Fibroblast of lung (primary cell): ENCODE measurements around the gene SIGMAR1. TPM values are rescaled to one million over a fixed set of nuclear protein-coding genes. Genes with fewer than 3 reads are reported as not detected.

ENCODE experiments used
- DNase-seq, 2 donors: peaks; one replicate each; pipeline versions ENCODE4 v3.0.0 to v3.0.0-alpha.2; 2010; ENCODE audit warnings: low read depth in 2 of 2
- H2AFZ ChIP-seq: 2 replicates; pipeline ENCODE4 v1.5.1; 2012; ENCODE audit warnings: low read length, control low read depth, inconsistent platforms
- H3K27ac ChIP-seq: 2 replicates; pipeline ENCODE4 v1.5.1; 2011; ENCODE audit warnings: low read length, control low read depth; ENCODE audit not compliant: insufficient read depth
- H3K27me3 ChIP-seq: 2 replicates; pipeline ENCODE4 v1.5.1; 2011; ENCODE audit warnings: mild to moderate bottlenecking, low read length; ENCODE audit not compliant: control insufficient read depth, insufficient read depth
- H3K36me3 ChIP-seq: 2 replicates; pipeline ENCODE4 v1.5.1; 2011; ENCODE audit warnings: low read length; ENCODE audit not compliant: control insufficient read depth, insufficient read depth
- H3K4me1 ChIP-seq: 2 replicates; pipeline ENCODE4 v1.5.1; 2011; ENCODE audit warnings: low read length; ENCODE audit not compliant: control insufficient read depth, insufficient read depth; ENCODE audit errors: extremely low read depth
- H3K4me2 ChIP-seq: 2 replicates; pipeline ENCODE4 v1.5.1; 2011; ENCODE audit warnings: low read length, control low read depth; ENCODE audit not compliant: insufficient read depth; ENCODE audit errors: extremely low read depth
- H3K4me3 ChIP-seq, 4 experiments: fragments of 200-600 bp in 1 of 4; sonication (generic) in 1 of 4; replicated peaks in 1 of 4; 2 replicates each; pipeline ENCODE4 v1.5.1; 2011 to 2016; ENCODE audit warnings: low read length in 4 of 4, low read depth in 3 of 4, mild to moderate bottlenecking in 3 of 4, control low read depth in 2 of 4, inconsistent platforms in 1 of 4, mixed read lengths in 1 of 4; ENCODE audit not compliant: insufficient read depth in 1 of 4; ENCODE audit errors: control extremely low read depth in 1 of 4
- H3K79me2 ChIP-seq: 2 replicates; pipeline ENCODE4 v1.5.1; 2012; ENCODE audit warnings: mild to moderate bottlenecking, low read length, inconsistent platforms; ENCODE audit not compliant: control insufficient read depth, insufficient read depth
- H3K9ac ChIP-seq: 2 replicates; pipeline ENCODE4 v1.5.1; 2011; ENCODE audit warnings: mild to moderate bottlenecking, low read length, control low read depth; ENCODE audit not compliant: insufficient read depth
- H3K9me3 ChIP-seq: 2 replicates; pipeline ENCODE4 v1.5.1; 2012; ENCODE audit warnings: low read depth, low read length; ENCODE audit not compliant: control insufficient read depth, insufficient read depth
- H4K20me1 ChIP-seq: 2 replicates; pipeline ENCODE4 v1.5.1; 2011; ENCODE audit warnings: low read length; ENCODE audit not compliant: control insufficient read depth, insufficient read depth; ENCODE audit errors: extremely low read depth
- EZH2 ChIP-seq: IDR thresholded peaks from 2 replicates; pipeline ENCODE4 v1.5.1; 2012; ENCODE audit warnings: low read length, control low read depth, mild to moderate bottlenecking; ENCODE audit errors: missing control alignments
- polyA plus RNA-seq, 2 donors: library from polyadenylated mRNA; depleted of rRNA in 1 of 2; stranded (reverse) in 1 of 2; unstranded in 1 of 2; fragments of >200 nt; gene quantifications; 2 replicates each; pipeline ENCODE4 v1.2.1, GENCODE V29; 2011 to 2012; ENCODE audit warnings: missing spikeins in 1 of 2
- total RNA-seq: library from RNA; depleted of rRNA; stranded (reverse); fragments of >200 nt; gene quantifications from 2 replicates; pipeline ENCODE4 v1.2.1, GENCODE V29; 2014
- TF ChIP-seq, protein P1 (sequence below), 2 donors: IDR thresholded peaks in 1 of 2; conservative IDR thresholded peaks in 1 of 2; 1 replicate in 1 of 2; 2 replicates in 1 of 2; pipeline ENCODE4 v1.5.1; 2011 to 2012; ENCODE audit warnings: low read length in 2 of 2, control low read depth in 1 of 2, inconsistent platforms in 1 of 2, low read depth in 1 of 2, mild to moderate bottlenecking in 1 of 2

The SIGMAR1 gene
- total and polyA plus RNA-seq, 2 donors (not counting 1 experiment from before 2014, with no cell fraction given), result 52.5 to 61.2 TPM

DNA sequence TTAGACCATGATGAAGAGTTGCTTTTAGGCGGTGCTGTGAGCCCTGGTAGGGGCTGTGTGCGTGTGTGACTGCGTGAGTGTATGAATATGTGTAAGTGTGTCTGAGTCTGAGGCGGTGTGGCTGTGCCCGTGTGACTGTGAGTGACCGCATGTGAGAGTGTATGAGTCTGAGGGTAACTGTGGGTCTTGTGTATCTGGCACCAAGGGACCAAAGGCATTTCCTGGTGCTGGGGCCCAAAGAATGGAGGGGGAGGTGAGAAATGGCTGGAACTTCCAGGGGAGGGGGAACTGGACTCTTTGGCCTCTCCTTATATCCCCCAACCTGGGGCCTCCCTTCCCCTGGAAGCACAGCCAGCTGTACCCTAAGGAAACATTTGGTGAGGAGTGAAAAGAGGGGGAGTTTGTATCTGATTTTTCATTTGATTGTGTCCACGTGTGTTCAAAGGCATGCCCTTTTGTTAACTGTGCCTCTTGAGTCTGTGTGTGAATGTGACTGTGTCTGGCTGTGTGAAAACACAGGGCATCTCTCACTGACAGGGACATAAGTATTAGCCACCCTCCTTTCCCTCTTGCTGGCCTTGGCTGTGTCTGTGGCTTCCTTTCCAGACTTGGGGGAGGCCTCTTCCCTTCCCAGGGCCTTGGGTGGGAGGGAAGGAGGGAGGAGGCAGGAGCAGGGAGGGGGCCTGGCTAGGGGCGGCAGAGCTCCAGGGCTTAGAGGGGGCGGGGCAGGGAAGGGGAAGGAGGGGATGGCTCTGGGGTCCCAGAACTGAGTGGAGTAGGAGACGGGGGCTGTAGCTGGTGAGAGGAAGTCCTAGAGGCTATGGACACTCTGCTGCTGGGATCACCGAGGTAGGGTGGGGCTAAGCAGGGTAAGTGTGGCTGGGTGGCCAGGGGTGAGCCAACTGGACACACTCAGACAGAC is 15.8 kb upstream of the SIGMAR1 start:
- no peak overlapping the region for H3K9ac ChIP-seq
- no peak overlapping the region for H3K4me3 ChIP-seq
- TF ChIP-seq, protein P1, sequence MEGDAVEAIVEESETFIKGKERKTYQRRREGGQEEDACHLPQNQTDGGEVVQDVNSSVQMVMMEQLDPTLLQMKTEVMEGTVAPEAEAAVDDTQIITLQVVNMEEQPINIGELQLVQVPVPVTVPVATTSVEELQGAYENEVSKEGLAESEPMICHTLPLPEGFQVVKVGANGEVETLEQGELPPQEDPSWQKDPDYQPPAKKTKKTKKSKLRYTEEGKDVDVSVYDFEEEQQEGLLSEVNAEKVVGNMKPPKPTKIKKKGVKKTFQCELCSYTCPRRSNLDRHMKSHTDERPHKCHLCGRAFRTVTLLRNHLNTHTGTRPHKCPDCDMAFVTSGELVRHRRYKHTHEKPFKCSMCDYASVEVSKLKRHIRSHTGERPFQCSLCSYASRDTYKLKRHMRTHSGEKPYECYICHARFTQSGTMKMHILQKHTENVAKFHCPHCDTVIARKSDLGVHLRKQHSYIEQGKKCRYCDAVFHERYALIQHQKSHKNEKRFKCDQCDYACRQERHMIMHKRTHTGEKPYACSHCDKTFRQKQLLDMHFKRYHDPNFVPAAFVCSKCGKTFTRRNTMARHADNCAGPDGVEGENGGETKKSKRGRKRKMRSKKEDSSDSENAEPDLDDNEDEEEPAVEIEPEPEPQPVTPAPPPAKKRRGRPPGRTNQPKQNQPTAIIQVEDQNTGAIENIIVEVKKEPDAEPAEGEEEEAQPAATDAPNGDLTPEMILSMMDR (conservative IDR thresholded peaks at IDR 0.05 in 1 of 2, IDR thresholded peaks at IDR 0.05 in 1 of 2; ENCODE audit: low read depth in 1 of 2, low read length in 2 of 2), result no peak
- no peak for TF ChIP-seq EZH2
- no peaks in the 10 kb centered on the region for H4K20me1 ChIP-seq
- H3K79me2 ChIP-seq, result no peaks in the 10 kb centered on the region
- no peak overlapping the region for H2AFZ ChIP-seq
- H3K36me3 ChIP-seq, result peaks cover 5% of the 10 kb centered on the region
- H3K4me2 ChIP-seq, result no peak overlapping the region
- peak; percentile 22 to 49 for DNase-seq
- H3K27ac ChIP-seq, result peak overlapping the region; percentile 18
- H3K4me1 ChIP-seq, result peaks cover 29% of the 10 kb centered on the region
- H3K27me3 ChIP-seq, result no peaks in the 10 kb centered on the region
- H3K9me3 ChIP-seq, result no peaks in the 10 kb centered on the region

GRCh38 chr9:34652602-34653000 is 15.0 kb upstream of the SIGMAR1 start:
- H2AFZ ChIP-seq, result no peak overlapping the region
- H3K9me3 ChIP-seq, result no peaks in the 10 kb centered on the region
- peak overlapping the region; percentile 92 for H3K4me2 ChIP-seq
- DNase-seq, result no peak
- no peaks in the 10 kb centered on the region for H4K20me1 ChIP-seq
- peak overlapping the region; percentile 18 for H3K27ac ChIP-seq
- H3K79me2 ChIP-seq, result peaks cover 5% of the 10 kb centered on the region
- H3K9ac ChIP-seq, result no peak overlapping the region
- peaks cover 32% of the 10 kb centered on the region for H3K4me1 ChIP-seq
- TF ChIP-seq, protein P1 (conservative IDR thresholded peaks at IDR 0.05 in 1 of 2, IDR thresholded peaks at IDR 0.05 in 1 of 2; ENCODE audit: low read depth in 1 of 2, low read length in 2 of 2), result no peak
- TF ChIP-seq EZH2, result no peak
- H3K27me3 ChIP-seq, result no peaks in the 10 kb centered on the region
- H3K36me3 ChIP-seq, result peaks cover 6% of the 10 kb centered on the region
- peak overlapping the region in 3 of 4 experiments; percentile 33 to 55 (median 45) for H3K4me3 ChIP-seq

- no peaks in the 10 kb centered on the region for H3K9me3 ChIP-seq
Observed at GRCh38 chr9:34651876-34652601, 14.5 kb upstream of the SIGMAR1 start, which contains the start of gene IL11RA. TSS of gene IL11RA (plus strand) at chr9:34652185. CDS start at chr9:34655218, 3,033 bp downstream.

More at GRCh38 chr9:34651876-34652601, 14.5 kb upstream of the SIGMAR1 start, which contains the start of gene IL11RA:
- Histone ChIP-seq H3K4me2 (peak within 1 kb of the TSS; percentile 93), H3K79me2 (peaks cover 9% of the 10 kb centered on the region), H2AFZ (peak within 1 kb of the TSS; percentile 70), H3K4me1 (peaks cover 36% of the 10 kb centered on the region), H4K20me1 (no peaks in the 10 kb centered on the region), H3K36me3 (peaks cover 6% of the 10 kb centered on the region), H3K27me3 (no peaks in the 10 kb centered on the region), H3K27ac (peak within 1 kb of the TSS; percentile 18), H3K4me3 (peak within 1 kb of the TSS; percentile 43 to 55 (median 50)), H3K9ac (peak within 1 kb of the TSS; percentile 33)
- TF ChIP-seq, protein P1 (conservative IDR thresholded peaks at IDR 0.05 in 1 of 2, IDR thresholded peaks at IDR 0.05 in 1 of 2; ENCODE audit: low read depth in 1 of 2, low read length in 2 of 2), result no peak
- TF ChIP-seq EZH2, result no peak
- DNase-seq, result peak; percentile 86 to 88
